LoVo (cell line): ENCODE results near the gene RNF149.

Experiments
- DNase-seq: peaks from one replicate; pipeline ENCODE4 v3.0.0-alpha.2; 2016; ENCODE audit warnings: low spot score

The RNF149 gene

DNA sequence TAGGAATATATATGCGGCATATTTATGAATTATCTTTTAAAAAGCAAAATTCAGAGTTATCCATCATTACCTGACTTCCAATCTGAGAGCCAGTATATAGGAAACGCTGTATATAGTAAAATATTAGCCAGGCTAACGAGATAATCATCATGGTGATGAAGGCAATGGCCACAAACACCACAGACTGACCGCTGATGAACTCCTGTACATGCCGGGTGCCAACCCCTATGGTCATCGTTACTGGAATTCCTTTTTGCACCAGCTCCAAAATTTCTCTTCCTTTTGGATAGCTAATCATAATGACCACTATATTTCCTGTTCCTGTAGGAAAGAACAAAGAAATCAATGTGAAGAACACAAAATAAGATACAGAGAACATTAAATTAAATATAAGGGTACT lies 13.6 kb downstream of the RNF149 start:
- DNase-seq, result no peak

DNA sequence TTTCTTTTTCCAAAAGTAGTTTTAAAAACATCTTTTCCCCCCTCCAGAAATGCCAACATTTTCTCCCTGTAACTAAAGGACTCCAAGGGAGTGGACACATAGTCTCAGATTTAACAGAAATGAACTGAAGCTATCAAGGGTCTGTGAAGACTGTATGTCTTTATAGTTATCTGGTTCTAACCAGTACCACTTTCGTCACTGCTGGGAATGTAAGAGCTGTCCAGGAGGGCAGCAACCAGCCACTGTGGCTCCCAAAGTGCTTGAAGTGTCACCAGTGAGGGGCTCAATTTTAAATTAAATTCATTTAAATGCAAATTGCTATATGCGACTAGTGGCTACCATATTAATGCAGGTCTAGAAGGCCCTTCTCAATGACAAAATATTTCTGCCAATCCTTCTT lies 15.0 kb downstream of the RNF149 start:
- no peak for DNase-seq

DNA sequence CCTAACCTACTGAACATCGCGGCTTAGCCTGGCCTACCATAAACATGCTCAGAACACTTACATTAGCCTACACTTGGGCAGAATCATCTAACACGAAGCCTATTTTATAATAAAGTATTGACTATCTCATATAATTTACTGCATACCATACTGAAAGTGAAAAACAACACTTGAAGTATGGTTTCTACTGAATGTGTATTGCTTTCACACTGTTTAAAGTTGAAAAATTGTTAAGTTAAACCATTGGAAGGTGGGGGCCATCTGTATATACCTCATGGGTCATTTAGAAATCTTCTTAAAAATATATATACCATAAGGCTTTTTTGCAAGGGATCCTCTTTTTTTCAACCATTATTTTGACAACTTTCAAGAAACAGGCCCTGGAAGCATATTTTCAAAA lies 16.5 kb downstream of the RNF149 start:
- DNase-seq, result no peak

DNA sequence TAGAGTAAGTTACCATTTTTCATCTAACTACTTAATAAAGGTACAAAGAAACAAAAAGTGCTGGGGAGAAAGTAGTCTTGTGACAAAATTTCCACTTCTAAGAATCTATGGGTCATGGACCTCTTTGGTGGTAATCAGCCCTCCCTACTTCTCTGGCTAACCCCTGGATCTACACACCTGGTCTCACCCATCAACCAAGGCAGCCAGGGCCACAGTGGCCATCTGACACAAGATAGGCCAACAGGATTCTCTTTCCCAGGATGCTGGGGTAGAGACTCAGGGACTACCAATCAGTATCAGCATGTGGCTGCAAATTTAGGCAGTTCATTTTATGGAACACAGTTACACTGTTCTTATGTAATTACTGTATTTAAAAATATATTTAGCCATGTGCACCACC lies 17.8 kb downstream of the RNF149 start:
- no peak for DNase-seq

DNA sequence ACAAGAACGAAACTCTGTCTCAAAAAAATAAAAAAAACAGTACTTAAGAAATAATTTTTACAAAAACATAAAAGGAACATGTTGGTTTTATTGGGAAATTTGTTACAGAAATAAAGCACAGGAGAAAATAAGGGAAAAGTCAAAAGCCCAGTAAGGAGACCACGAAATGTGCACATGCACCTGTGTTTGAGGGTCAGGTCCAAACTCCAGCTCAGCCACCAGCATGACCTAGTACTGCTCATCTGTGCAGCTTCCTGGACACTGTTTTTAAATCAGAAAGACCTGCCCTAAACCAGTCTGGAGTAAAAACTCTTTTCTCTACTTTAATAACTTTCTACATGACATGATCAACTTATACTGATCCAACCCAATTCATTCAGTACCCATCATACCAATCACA lies 21.2 kb downstream of the RNF149 start:
- no peak for DNase-seq

DNA sequence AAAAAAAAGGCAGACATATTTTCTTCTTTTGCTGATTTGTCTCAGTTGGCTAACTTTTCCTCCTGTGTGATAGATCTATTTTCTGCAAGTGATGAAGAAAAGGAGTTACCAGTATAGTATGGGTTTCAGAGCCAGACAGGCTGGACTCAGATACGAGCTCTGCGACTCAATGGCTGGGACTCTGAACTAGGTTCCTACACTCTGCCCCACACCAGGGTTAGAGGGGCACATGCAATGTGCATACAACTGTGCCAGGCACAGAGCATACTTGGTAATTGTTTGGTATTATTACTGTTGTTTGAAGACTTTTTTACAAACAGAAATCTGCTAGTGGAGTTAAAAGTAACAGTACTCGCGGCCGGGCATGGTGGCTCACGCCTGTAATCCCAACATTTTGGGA lies 21.8 kb downstream of the RNF149 start:
- no peak for DNase-seq

DNA sequence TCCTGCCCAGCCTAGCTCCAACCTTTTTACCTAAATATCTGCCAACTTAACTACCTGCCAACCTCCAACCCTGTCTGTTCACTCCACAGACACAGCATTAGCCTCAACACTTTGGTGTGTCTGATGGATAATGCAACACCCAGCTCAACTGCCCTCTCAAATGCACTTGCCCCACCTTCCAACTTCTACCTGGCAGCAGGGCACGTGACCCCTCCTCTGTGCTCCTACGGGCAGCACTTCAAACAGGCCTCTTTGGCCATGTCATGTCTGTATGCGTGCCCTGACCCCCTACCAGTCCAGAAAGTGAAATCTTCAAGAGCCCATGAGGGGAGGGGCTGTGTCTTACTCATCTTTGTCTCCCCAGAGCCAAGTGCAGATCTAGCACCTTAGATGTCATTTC lies 25.5 kb downstream of the RNF149 start:
- no peak for DNase-seq

DNA sequence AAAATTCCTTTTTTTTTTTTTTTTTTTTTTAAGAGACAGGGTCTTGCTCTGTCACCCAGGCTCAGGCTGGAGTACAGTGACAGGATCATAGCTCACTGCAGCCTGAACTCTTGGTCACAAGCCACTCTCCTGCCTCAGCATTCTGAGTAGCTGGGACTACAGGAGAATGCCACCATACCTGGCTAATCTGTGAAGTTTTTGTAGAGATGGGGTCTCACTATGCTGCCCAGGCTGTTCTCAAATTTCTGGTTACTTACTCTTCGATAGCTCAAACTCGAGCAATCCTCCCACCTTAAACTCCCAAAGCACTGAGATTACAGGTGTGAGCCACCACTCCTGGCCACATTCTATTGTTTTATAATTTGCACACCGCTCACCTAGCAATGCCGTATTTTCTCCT lies 27.0 kb downstream of the RNF149 start:
- DNase-seq, result no peak

DNA sequence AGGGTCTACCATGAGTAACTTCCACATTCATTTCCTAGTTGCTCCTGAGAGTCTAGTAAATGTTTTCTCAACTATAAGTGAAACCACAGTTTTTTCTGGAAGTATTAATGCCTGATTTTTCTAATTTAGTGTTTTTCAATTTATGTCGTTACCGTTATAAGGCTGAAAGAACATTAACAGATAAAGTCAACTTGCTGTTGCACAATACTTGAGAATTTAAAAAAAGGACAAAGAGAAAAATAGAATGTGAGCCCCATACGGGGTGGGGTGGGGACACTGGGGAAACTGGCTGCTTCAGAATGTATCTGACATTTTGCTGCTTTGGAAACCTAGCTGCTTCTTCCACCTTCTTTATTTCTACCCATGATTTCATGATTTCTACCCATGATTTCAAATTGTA lies 29.6 kb downstream of the RNF149 start:
- DNase-seq, result no peak

DNA sequence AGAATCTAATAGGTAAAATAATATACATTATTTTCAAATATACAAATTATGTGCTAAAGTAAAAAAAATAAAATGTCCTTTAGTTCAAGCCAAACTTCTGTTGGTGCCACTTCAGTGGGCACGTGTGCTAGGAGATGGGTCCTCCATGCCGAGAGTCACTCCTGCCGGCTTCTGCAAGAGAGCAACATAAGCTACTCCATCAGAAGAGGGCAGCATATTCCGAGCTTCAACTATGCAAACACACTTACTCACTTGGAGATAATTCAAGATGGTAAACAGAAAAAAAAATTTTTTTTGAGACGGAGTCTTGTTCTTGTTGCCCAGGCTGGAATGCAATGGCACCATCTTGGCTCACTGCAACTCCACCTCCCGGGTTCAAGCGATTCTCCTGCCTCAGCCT lies 31.4 kb downstream of the RNF149 start:
- DNase-seq, result no peak

DNA sequence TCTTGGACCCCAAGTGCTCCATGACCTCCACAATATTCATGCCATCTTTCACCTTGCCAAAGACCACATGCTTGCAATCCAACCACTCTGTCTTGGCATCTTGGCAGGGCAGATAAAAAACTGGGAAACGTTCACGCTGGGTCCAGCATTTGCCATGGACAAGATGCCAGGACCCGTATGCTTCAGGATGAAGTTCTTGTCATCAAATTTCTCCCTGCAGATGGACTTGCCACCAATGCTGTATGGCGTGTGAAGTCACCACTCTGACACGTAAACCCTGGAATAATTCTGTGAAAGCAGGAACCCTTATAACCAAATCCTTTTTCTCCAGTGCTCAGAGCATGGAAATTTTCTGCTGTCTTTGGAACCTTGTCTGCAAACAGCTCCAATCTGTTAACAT lies 34.4 kb downstream of the RNF149 start:
- no peak for DNase-seq

DNA sequence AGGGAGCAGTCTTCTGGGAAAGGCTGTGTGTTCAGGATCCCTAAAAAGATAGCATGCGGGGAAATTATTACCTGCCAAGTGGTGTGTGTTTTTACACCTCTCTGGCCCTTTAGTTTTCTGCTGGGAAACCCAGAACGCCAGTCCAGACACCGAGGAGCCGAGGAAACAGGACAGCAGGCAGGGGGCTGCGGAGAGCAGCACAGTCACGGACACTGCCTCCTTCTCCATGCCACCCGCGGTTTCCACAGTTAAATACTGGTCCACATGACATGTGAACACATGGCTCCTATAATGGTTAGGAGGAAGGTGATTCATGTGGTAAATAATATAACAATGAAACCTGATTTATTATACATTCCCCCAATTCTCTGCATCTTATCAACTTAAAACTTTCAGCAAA lies 35.4 kb downstream of the RNF149 start:
- DNase-seq, result no peak

DNA sequence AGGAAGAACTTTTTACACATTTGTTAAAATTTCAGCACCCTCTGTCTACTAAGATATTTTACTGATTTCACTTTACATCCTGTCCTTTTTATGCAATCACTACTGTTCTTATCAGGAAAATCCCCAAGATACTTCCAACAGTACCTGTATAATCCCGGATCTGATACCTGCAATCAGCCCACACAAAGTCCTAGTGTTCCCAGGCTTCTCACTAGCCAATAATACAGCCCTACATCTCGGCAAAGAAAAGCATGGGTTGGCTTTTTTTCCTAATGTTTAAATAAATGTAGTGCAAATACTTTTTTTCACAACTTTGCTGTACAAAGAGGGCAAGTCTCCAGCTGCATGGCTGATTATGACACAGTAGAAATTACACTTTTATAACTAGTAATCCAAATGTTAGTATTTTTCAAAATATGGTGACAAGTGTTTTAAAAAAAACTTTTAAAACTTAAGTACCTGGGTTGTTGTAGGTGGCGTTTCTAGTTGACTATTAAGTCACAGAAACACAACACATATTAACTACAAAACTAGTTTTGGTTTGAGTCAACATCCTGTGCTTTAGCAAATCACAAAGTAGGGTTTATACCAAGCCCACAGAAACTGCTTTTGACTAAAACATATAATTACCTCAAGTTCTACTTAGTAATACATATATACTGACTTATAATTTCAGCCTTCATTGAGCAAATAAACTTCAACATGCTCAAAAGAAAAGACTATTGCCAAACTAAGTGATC lies 36.3 kb downstream of the RNF149 start:
- DNase-seq, result no peak

DNA sequence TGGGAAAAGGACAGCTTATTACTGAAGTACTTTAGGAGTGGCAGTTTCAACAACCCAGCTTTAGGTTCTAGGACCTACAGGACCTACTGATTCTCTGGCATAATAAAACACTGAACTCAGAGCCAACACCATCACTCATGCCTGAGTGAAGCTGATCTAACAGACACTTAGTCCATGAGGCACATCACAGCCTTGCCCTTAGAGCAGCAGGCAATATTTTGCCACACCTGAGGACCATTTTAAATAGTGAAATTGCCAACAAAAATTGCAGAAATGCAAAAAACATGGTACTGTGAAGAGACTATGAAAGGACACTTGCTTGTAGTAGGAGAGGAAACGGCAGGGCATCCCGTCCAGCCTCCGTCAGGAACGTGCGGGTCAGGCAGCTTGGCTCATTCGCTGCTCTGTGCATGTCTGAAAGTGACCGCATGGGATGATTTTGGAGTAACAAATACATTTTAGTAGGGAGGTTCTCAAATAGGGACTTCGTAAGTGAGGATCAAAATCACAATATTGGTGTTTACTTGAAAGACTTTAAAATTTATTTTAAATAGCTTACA lies 37.7 kb downstream of the RNF149 start:
- DNase-seq, result no peak

DNA sequence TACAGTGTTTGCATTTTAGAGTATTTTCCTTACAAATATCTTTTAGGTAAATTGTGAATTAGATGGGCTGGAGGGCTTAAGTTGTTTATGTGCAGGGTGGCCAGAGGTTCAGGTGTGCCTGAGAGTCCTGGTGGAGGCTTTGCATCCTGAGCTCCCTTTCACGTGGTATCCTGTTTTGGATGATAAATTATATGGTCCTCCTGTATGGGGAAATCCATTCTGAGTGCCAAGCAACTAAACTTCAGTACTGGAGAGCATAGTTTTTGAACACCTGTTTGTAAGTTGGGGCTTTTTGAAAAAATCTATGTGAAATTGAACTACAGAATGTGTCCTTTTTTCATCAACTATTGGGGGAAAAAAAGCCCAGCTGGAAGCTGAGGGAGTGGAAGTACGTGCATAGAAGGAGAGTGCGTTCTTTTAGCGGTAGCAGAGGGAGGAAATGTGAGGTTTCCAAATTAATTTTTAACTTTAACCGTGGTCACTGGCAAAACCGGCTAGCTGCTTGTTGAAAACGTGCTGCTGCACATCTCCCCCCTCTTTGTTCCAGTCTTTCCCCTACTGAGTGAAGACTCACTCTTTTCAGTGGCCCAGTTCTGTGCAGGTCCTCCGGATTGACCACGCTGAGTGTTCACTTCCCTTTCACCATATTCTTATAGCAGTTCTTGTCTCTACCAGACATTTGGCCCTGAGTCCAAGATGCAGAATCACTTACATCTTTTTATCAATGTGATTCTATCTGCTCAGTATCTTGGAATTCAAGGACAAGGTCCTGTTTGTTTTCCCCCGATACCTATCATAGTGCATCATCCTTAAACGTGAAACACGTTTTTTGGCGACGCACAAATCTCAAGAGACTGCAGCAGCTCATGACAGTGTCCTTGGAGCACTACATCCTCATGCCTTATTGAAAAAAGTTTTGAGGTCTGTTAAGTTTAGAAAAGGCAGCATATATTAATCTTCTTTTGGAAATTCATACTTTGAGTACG lies 40.5 kb downstream of the RNF149 start:
- DNase-seq, result no peak

DNA sequence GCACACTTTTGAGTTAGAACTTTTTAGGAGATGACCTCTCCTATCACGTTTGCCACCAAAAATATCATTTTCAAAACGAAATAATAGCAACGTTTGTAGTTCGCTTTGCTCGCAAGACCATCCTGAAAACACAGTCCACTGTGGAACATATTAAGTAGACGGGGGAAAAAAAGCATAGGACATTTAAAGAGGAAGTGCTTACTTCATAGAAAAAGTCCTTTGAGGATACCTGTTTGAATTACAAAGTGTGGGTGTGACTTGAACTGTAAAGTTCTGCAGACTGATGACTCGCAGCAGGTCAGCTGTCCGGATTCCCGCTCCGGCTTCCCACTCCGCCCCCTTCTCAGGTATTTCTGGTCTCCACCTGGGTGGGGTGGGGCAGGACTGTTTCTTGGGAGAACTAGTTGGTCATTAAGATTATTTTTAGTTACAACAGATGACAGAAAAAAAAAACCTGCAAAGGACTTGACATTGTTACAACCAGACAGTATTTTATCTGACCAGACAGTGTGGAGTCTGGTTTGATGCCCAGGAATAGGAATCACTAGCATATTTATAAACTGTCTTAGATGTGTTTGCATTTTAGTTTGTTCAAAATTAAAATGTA lies 42.5 kb downstream of the RNF149 start:
- peak; percentile 63 for DNase-seq

DNA sequence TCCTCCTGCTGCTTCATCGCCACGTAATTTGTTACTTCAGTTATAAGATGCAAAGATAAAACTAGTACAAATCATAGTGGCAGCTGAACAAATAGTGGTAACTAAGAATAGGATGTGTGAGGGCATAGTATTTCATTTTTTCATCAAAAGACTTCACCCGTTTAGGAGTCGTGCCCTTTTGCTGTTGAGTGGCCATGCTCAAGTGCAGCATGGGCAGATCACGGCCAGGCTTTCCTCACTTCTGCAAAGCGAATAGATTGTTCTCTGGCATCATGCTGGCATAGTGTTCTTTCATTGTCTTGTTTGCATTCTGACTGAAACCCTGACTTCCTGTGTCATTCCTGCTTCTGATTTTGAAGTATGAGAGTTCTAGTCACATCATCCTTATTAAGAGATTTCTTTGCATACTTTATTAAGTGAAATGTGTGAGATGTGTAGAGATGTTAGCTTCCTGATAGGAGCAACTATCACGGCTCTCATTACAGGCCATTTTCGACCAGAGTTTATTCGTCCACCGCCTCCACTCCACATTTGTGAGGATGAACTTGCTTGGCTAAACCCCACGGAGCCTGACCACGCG lies 44.1 kb downstream of the RNF149 start:
- no peak for DNase-seq

DNA sequence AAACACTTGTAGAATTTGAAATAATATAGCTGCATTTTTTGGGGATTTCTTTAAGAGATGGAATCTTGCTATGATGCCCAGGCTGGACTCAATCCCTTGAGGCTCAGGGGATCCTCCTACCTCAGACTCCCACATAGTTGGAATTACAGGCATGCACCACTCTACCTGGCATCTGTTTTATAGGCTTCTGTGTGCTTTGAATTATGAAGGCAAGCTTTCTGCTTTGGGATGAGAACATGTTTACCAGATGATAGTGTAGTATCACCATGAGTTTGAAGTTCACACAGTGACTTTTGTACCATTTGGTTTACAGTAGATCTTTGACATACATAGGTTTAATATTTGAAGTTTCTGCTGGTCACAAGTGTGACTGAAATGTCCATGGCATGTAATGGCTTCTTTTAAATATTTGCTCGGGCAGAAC lies 45.1 kb downstream of the RNF149 start:
- DNase-seq, result no peak

DNA sequence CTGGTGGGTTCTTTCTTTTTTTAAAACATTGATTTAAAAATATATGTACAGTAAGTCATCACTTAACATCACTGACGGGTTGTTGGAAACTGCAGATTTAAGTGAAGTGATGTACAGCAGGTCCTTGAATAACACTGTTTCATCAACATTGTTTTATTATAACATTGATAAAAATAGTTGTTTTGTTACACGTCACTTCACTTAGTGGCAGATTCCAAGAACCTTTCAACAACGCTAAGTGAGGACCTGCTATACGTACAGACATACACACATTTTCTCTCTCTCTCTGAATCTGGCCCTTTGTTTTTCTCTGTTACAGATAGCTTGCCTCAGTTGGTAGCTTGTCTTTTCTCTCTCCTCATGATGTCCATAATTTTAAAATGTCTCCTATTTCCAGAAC lies 46.4 kb downstream of the RNF149 start:
- no peak for DNase-seq

DNA sequence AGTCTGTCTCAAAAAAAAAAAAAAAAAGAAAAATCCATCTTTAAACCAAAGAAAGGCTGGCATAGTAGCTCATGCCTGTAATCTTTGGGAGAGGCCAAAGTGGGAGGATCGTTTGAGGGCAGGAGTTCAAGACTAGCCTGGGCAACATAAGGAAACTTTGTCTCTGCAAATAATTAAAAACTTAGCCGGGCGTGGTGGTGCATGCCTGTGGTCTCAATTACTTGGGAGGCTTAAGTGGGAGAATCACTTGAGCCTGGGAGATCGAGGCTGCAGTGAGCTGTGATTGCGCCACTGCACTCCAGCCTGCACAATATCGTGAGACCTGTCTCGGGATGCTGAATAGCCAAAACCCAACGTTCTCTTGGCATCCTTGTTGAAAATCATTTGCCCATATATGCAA lies 49.7 kb downstream of the RNF149 start:
- DNase-seq, result no peak

DNA sequence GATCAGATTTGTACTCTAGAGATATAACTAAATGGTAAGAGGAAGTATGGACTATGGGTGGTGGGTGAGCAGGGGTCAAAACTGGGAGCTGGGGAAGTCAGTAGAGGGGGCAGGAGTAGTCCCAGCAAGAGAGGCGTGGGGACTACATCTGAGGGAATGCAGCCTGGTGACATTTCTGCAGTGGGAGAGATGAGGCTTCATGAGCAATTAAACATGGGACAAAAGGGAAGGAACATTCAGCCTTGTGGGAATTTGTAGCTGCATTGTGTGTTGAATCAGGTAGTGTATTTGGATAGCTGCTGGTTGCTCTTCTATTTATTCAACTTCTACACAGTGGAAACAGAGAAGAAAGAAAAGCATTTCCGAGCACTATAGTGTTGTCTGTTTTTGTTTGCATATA lies 52.2 kb downstream of the RNF149 start:
- no peak for DNase-seq

DNA sequence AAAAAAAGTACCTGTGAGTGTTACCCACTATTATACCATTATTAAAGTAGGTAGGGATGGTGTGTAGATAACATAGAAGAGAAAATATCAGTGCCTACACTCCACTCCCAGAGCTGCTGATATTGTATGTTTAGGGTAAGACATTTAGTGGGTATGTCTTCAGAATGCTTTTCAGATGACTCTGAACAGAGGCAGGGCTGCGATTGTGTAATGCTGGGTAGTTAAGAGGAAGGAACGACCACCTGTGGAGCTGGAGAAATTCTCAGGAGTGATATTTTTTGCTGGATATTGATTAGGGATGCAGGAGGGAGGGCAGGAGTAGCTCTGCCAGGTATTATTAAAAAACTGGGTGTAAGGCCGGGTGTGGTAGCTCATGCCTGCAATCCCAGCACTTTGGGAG lies 53.0 kb downstream of the RNF149 start:
- no peak for DNase-seq
